HG03064 (cell line): ENCODE data around the gene DPP6.

Experiments
- ATAC-seq: cut with Tn5 transposase; IDR thresholded peaks from one replicate; pipeline ENCODE4 v1.9.1; 2021; ENCODE audit warnings: low read depth; ENCODE audit not compliant: unreplicated experiment

Gene DPP6

GRCh38 chr7:154841731-154842331 is 789.6 kb downstream of the DPP6 start:
- no peak for ATAC-seq

- ATAC-seq, result no peak
Observed at GRCh38 chr7:154842591-154842990, 790.4 kb downstream of the DPP6 start.

GRCh38 chr7:154843670-154844237 is 791.6 kb downstream of the DPP6 start:
- no peak for ATAC-seq

GRCh38 chr7:154844499-154844898 is 792.3 kb downstream of the DPP6 start:
- ATAC-seq, result no peak

- ATAC-seq, result no peak
Observed at GRCh38 chr7:154844955-154845354, 792.8 kb downstream of the DPP6 start.

GRCh38 chr7:154848464-154848863 is 796.3 kb downstream of the DPP6 start:
- ATAC-seq, result no peak

- ATAC-seq, result no peak
Observed at GRCh38 chr7:154852205-154852604, 800.0 kb downstream of the DPP6 start.

- no peak for ATAC-seq
Observed at GRCh38 chr7:154853063-154853726, 801.0 kb downstream of the DPP6 start.

GRCh38 chr7:154853727-154854095 is 801.5 kb downstream of the DPP6 start:
- ATAC-seq, result no peak

- no peak for ATAC-seq
Observed at GRCh38 chr7:154854836-154855235, 802.6 kb downstream of the DPP6 start.

GRCh38 chr7:154855366-154855765 is 803.2 kb downstream of the DPP6 start:
- ATAC-seq, result no peak

GRCh38 chr7:154856733-154857132 is 804.5 kb downstream of the DPP6 start:
- ATAC-seq, result no peak

GRCh38 chr7:154857240-154857639 is 805.0 kb downstream of the DPP6 start:
- ATAC-seq, result no peak

GRCh38 chr7:154857728-154858681 is 805.8 kb downstream of the DPP6 start:
- ATAC-seq, result no peak

GRCh38 chr7:154858836-154859537 is 806.8 kb downstream of the DPP6 start:
- ATAC-seq, result no peak

- no peak for ATAC-seq
Observed at GRCh38 chr7:154859747-154860620, 807.8 kb downstream of the DPP6 start.

GRCh38 chr7:154860621-154861375 is 808.6 kb downstream of the DPP6 start:
- ATAC-seq, result no peak

- ATAC-seq, result no peak
Observed at GRCh38 chr7:154861589-154861988, 809.4 kb downstream of the DPP6 start.
